Astrocyte (in vitro differentiated cells and primary cell): ENCODE measurements around the gene HEG1.

Experiments
- CTCF ChIP-seq: IDR thresholded peaks from 2 replicates; pipeline ENCODE4 v1.5.1; 2011; ENCODE audit warnings: low read depth, mild to moderate bottlenecking, inconsistent platforms, low read length, moderate library complexity; ENCODE audit not compliant: insufficient read depth
- EZH2 ChIP-seq: IDR thresholded peaks from 2 replicates; pipeline ENCODE4 v1.6.1; 2012; ENCODE audit warnings: mild to moderate bottlenecking, low read length, inconsistent platforms; ENCODE audit not compliant: insufficient read depth

- TF ChIP-seq EZH2: no peak
- no peak for TF ChIP-seq CTCF
These were observed 24.3 kb downstream of the HEG1 start for GRCh38 chr3:125031544-125031943.
